Heart left ventricle (tissue), 16 donors: Measurements from ENCODE around the gene NMU. TPM values are rescaled to one million over a fixed set of nuclear protein-coding genes. Genes with fewer than 3 reads are reported as not detected.

Source experiments
- ATAC-seq, 4 donors: fragments of 200-7000 bp; cut with Tn5 transposase; one replicate each; pipeline ENCODE4 v1.9.1; 2020 to 2022; ENCODE audit warnings: moderate library complexity in 4 of 4, mild to moderate bottlenecking in 3 of 4, moderate number of reproducible peaks in 1 of 4
- DNase-seq, 5 donors: peaks; one replicate each; pipeline ENCODE4 v3.0.0-alpha.2; 2020
- H3K27ac ChIP-seq, 12 donors: fragments of 200-600 bp; sonication (generic) in 4 of 12; one replicate each; pipeline versions ENCODE4 v1.5.0 to v1.8.0; 2016 to 2022; ENCODE audit warnings: mild to moderate bottlenecking in 2 of 12
- H3K27me3 ChIP-seq, 9 donors: fragments of 200-600 bp; sonication (generic) in 2 of 9; one replicate each; pipeline versions ENCODE4 v1.5.1 to v1.8.0; 2016 to 2022; ENCODE audit warnings: mild to moderate bottlenecking in 3 of 9
- H3K36me3 ChIP-seq, 9 donors: fragments of 200-600 bp; sonication (generic) in 2 of 9; one replicate each; pipeline versions ENCODE4 v1.5.0 to v1.8.0; 2018 to 2022; ENCODE audit warnings: mild to moderate bottlenecking in 2 of 9
- H3K4me1 ChIP-seq, 12 donors: fragments of 200-600 bp; sonication (generic) in 4 of 12; one replicate each; pipeline versions ENCODE4 v1.5.0 to v1.8.0; 2016 to 2022; ENCODE audit warnings: mild to moderate bottlenecking in 3 of 12
- H3K4me3 ChIP-seq, 12 donors: fragments of 200-600 bp; sonication (generic) in 4 of 12; one replicate each; pipeline versions ENCODE4 v1.5.0 to v1.8.0; 2017 to 2022; ENCODE audit warnings: mild to moderate bottlenecking in 9 of 12, moderate library complexity in 4 of 12
- H3K9me3 ChIP-seq, 12 donors: fragments of 200-600 bp; sonication (generic) in 4 of 12; one replicate each; pipeline versions ENCODE4 v1.5.0 to v1.8.0; 2016 to 2022; ENCODE audit warnings: mild to moderate bottlenecking in 1 of 12
- POLR2A ChIP-seq, 2 donors: fragments of 450-650 bp; IDR thresholded peaks; one replicate each; pipeline ENCODE4 v1.6.1; 2017; ENCODE audit warnings: antibody characterized with exemption in 2 of 2, mild to moderate bottlenecking in 2 of 2, moderate library complexity in 2 of 2
- WGBS, 4 donors: extraction: QIAGEN DNeasy Blood & Tissue Kit in 2 of 4; methylation state at CpG; one replicate each; pipeline versions ENCODE4 v1.1.5 to v1.1.7; 2013 to 2018; 5-methylcytosine and 5-hydroxymethylcytosine counted together
- intact Hi-C, 10 donors: fragments of 100-400 bp; cut with DNase I; formaldehyde crosslinking; loops; one replicate each; pipeline versions ENCODE4 v1.11.1 to v1.14.2; 2022
- polyA plus RNA-seq, 2 donors: library from polyadenylated mRNA; stranded (reverse); fragments of 200-250 nt; gene quantifications; one replicate each; pipeline ENCODE4 v1.2.3, GENCODE V29; 2013
- total RNA-seq, 9 donors: library from RNA; depleted of rRNA in 2 of 9; stranded (reverse); fragments of >200 nt in 2 of 9; fragmentation: NEBNext Ultra II Directional in 3 of 9; extraction: Animal tissue kit (Norgen Biotek cat#: 25700) in 3 of 9; gene quantifications; one replicate each; pipeline versions ENCODE4 v1.1.0 to v1.2.4, GENCODE V29; 2016 to 2023
- TF ChIP-seq, protein P1 (sequence below), 12 donors: fragments of 200-600 bp; sonication (generic) in 4 of 12; IDR thresholded peaks; one replicate each; pipeline versions ENCODE4 v1.5.0 to v1.8.0; 2018 to 2022; ENCODE audit warnings: antibody characterized with exemption in 12 of 12, mild to moderate bottlenecking in 5 of 12
- donor health status: ischemic (EF 13 %, LVEDD 7.1; RV severe dilation, severe dysfunction).
- donor health status: healthy with polysubstance abuse.
- donor health status: DM: no; HTN: yes; CAD: no.
- donor health status: DM: no; HTN: no; CAD: no.
- donor health status: ischemic (EF 25% LVEDD 6.9; RV normal size, moderate dysfunction).
- donor health status: ischemic (EF 25% LVEDD 5.7; RV mildly dilated, moderate dysfunction).
- donor health status: healthy.
- donor health status: DM: yes; HTN: yes; CAD: no.
- donor health status: ischemic (EF 35%, LVEDD 5.7; RV mildly dilated, moderate dysfunction).
- donor health status: nonischemic (EF 11% LVEDD 7.7; RV severe dilation, severe dysfunction).
- donor health status: DM: yes; HTN: yes; CAD: no.
- donor health status: PGD.
- donor health status: ischemic (EF 29% LVEDD 5.4; RV normal size, mild dysfunction).
- donor health status: nonischemic (EF 23%, LVEDD 6.1; RV moderate dilation, normal function).

NMU gene
- total and polyA plus RNA-seq, 11 donors, result 2.0 TPM; not detected in 10

DNA sequence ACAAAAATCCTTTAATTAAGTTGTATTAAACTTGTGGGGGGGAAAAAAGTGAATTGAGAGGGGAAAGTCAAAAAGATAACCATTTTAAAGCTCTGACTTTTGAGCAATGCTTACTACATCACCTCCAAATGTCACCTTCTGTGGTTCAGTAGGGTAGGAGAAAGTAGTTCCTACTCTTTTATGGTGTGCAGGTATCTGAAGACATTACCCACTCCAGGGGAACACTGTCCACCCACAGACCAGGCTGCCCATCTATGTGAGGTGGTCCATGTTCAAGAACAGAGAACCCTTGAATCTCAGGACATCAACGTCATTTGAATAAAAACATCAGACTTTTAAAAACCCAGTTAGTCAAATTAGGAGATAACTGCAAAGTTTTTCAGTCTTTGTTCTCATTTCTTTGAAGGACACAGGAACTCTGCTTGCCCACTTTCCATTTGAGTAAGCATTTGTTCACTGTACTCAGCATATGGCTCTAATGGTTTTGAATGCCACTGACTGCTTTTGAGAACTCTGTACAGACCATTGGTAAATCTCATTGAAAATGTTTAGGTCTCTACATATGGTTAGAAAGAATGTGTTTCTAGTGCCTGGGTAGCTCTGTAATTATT lies 18.4 kb downstream of the NMU start:
- H3K36me3 ChIP-seq, result no peaks in the 10 kb centered on the region
- WGBS, 4 donors, result 82 to 100% (median 89%) methylated on average over 1 of the region's 1 CpG
- intact Hi-C loops, result no loop called here
- TF ChIP-seq POLR2A (IDR thresholded peaks at IDR 0.05), result no peak
- TF ChIP-seq, protein P1, sequence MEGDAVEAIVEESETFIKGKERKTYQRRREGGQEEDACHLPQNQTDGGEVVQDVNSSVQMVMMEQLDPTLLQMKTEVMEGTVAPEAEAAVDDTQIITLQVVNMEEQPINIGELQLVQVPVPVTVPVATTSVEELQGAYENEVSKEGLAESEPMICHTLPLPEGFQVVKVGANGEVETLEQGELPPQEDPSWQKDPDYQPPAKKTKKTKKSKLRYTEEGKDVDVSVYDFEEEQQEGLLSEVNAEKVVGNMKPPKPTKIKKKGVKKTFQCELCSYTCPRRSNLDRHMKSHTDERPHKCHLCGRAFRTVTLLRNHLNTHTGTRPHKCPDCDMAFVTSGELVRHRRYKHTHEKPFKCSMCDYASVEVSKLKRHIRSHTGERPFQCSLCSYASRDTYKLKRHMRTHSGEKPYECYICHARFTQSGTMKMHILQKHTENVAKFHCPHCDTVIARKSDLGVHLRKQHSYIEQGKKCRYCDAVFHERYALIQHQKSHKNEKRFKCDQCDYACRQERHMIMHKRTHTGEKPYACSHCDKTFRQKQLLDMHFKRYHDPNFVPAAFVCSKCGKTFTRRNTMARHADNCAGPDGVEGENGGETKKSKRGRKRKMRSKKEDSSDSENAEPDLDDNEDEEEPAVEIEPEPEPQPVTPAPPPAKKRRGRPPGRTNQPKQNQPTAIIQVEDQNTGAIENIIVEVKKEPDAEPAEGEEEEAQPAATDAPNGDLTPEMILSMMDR (IDR thresholded peaks at IDR 0.05), result no peak
- DNase-seq (no peak), ATAC-seq (no peak)
- H3K27me3 ChIP-seq, result no peaks in the 10 kb centered on the region
- no peaks in the 10 kb centered on the region for H3K9me3 ChIP-seq
- no peak overlapping the region for H3K27ac ChIP-seq
- H3K4me1 ChIP-seq, result no peaks in the 10 kb centered on the region
- no peak overlapping the region for H3K4me3 ChIP-seq

DNA sequence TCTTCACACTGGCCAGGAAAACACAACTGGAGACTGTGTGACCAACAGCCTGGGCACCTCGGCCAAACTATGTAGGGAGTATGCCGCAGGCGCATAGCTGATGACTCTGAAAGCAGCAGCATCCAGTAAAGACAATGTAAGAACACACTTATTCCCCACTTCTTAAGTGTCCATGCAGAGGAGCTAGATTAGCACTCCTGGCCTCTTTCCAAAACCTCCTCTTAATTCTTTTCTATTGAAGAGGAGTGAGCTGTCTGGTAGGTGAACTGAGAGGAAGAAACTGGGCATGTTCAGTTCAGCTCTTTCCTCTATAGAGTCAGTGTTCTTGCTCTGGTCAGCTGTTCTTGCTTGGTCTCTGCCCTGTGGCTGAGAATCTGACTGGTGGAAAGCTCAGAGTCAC lies 21.1 kb downstream of the NMU start:
- intact Hi-C loops, result no loop called here
- TF ChIP-seq POLR2A (IDR thresholded peaks at IDR 0.05), result no peak
- TF ChIP-seq, protein P1 (IDR thresholded peaks at IDR 0.05), result no peak
- Histone ChIP-seq H3K4me1 (no peaks in the 10 kb centered on the region), H3K27ac (no peak overlapping the region), H3K9me3 (no peaks in the 10 kb centered on the region), H3K27me3 (no peaks in the 10 kb centered on the region), H3K4me3 (no peak overlapping the region), H3K36me3 (no peaks in the 10 kb centered on the region)
- ATAC-seq (no peak), DNase-seq (no peak)
- WGBS, 4 donors, result 77 to 97% (median 85%) methylated on average over 3 of the region's 3 CpGs

DNA sequence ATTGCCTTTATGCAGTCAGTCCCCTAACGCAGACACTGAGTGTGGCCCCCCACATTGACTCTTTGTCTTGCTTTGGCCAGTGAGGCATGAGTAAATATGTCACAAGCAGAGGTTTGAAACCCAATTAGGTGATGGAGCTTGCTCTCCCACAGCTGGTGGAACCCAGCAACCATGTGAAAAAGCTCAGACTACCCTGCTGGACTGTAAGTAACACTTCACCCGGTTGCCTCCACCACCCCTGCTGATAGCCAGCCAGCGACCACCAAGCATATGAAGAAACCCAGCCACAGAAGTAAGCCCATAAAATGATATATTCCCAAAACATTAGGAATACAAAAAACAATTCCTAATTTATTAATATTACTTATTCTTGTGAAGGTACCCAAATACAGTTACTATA lies 22.5 kb downstream of the NMU start:
- no peaks in the 10 kb centered on the region for H3K9me3 ChIP-seq
- H3K4me1 ChIP-seq, result no peaks in the 10 kb centered on the region
- intact Hi-C loops, result no loop called here
- 65 to 81% (median 76%) methylated on average over 3 of the region's 3 CpGs for WGBS, 4 donors
- H3K27me3 ChIP-seq, result no peaks in the 10 kb centered on the region
- DNase-seq (no peak), ATAC-seq (no peak)
- no peak overlapping the region for H3K4me3 ChIP-seq
- H3K27ac ChIP-seq, result no peak overlapping the region
- no peaks in the 10 kb centered on the region for H3K36me3 ChIP-seq
- no peak for TF ChIP-seq POLR2A (IDR thresholded peaks at IDR 0.05)
- TF ChIP-seq, protein P1 (IDR thresholded peaks at IDR 0.05), result no peak

DNA sequence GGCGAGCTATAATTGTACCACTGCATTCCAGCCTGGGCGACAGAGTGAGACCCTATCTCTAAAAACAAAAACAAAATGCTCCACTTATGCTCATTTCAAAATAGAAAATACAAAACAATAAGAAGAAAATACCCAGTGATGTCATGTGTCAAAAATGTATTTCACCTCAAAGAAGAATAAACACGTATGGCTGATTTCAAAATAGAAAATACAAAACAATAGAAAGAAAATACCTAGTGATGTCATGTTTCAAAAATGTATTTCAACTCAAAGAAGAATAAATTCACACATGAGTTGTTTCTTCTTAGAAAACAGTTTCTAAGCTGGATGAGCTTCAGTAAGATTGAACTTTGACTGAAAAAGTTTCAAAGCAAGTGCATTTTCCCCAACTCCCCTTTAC lies 23.8 kb downstream of the NMU start:
- no peak overlapping the region for H3K27ac ChIP-seq
- no peaks in the 10 kb centered on the region for H3K4me1 ChIP-seq
- no peak for DNase-seq
- ATAC-seq, result no peak
- 64 to 75% (median 73%) methylated on average over 3 of the region's 3 CpGs for WGBS, 4 donors
- no peaks in the 10 kb centered on the region for H3K27me3 ChIP-seq
- no peaks in the 10 kb centered on the region for H3K36me3 ChIP-seq
- intact Hi-C loops, result no loop called here
- no peak overlapping the region for H3K4me3 ChIP-seq
- TF ChIP-seq POLR2A (IDR thresholded peaks at IDR 0.05), result no peak
- TF ChIP-seq, protein P1 (IDR thresholded peaks at IDR 0.05), result no peak
- H3K9me3 ChIP-seq, result no peaks in the 10 kb centered on the region
